Activated CD8-positive, alpha-beta memory T cell treated with anti-CD3 and anti-CD28 coated beads, Interleukin-2, amount 50 U/mL, for 24 hours (primary cell): ENCODE measurements around the gene ESPNL.
"Not testable (repeated sequence)": the region's sequence is repeated elsewhere in the genome, so short reads cannot be mapped to it uniquely, and the experiment has no call there.

Experiments used
- DNase-seq: peaks from one replicate; pipeline ENCODE4 v3.0.0-alpha.2; 2020; ENCODE audit errors: extremely low read depth

ESPNL gene, protein sequence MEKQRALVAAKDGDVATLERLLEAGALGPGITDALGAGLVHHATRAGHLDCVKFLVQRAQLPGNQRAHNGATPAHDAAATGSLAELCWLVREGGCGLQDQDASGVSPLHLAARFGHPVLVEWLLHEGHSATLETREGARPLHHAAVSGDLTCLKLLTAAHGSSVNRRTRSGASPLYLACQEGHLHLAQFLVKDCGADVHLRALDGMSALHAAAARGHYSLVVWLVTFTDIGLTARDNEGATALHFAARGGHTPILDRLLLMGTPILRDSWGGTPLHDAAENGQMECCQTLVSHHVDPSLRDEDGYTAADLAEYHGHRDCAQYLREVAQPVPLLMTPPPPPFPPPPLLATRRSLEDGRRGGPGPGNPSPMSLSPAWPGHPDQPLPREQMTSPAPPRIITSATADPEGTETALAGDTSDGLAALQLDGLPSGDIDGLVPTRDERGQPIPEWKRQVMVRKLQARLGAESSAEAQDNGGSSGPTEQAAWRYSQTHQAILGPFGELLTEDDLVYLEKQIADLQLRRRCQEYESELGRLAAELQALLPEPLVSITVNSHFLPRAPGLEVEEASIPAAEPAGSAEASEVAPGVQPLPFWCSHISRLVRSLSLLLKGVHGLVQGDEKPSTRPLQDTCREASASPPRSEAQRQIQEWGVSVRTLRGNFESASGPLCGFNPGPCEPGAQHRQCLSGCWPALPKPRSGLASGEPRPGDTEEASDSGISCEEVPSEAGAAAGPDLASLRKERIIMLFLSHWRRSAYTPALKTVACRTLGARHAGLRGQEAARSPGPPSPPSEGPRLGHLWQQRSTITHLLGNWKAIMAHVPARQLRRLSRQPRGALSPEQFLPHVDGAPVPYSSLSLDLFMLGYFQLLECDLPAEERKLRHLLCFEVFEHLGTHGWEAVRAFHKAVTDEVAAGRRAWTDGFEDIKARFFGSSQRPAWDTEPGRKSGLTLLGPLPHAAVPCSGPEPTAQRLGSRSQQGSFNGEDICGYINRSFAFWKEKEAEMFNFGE

DNA sequence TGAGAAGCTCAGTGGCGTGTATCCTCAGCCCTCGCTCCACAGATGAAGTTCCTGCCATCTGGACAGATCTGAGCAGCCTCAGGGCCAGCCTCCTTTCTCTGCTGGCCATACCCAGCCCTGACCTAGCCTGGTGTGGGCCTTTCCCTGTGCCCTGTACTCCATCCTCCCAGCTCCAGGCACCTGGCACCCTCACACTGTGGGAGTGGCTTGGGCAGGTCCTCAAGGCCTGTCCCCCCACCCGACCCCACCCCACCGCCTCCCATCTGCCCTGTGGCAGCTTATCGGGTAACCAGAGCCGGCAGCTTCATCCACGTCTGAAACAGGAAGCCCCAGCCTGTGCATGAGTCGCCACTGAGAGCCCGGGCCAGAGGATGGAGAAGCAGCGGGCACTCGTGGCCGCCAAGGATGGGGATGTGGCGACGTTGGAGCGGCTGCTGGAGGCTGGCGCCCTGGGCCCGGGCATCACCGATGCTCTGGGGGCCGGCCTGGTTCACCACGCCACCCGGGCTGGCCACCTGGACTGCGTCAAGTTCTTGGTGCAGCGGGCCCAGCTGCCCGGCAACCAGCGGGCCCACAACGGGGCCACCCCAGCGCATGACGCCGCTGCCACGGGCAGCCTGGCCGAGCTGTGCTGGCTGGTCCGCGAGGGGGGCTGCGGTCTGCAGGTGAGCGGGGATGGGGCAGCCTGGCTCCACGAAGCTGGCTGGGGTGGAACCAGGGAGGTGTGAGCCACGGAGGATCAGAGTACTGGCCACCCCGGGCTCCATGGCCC lies at the start of gene ESPNL:
Gene ESPNL (plus strand): TSS at position 292 of the 772 bp plus-strand sequence. CDS start 80 bp downstream, at position 372.
- no peak for DNase-seq

DNA sequence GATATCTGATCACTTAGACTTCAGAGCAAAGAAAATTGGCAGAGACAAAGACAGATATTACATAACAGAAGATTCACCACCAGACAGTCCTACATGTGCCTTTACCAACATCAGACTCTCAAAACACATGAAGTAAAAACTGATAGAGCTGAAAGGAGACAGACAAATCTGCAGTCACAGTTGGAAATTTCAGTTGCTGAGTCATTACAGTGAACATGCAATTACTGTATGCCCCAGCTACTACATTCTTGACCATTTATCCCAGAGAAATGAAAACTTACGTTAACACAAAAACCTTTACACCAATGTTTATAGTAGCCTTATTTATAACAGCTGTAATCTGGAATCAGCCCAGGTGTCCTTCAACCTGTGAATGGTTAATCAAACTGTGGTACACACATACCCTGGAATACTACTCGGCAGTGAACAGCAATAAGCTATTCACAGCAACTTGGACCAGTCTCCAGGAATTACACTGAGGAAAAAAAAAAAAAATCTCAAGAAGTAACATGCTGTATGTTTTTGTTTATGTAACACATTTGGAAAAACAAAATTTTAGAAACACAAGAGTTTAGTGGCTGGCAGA lies 46.9 kb upstream of the ESPNL start:
- no peak for DNase-seq

DNA sequence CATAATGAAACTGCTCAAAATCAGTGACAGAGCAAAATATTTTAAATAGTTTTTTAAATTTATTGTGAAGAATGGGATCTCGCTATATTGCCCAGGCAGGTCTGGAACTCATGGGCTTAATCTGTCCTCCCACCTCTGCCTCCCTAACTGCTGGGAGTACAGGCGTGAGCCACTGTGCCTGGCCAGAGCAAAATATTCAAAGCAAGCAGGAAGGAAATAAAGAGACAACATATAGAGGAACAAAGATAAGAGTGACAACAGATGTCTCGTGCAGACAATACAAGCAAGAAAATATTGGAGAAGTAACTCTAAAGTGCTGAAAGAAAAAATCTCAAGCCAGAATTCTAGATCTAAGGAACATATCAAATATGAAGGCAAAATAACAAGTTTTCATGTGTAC lies 44.3 kb upstream of the ESPNL start:
- DNase-seq = no peak

DNA sequence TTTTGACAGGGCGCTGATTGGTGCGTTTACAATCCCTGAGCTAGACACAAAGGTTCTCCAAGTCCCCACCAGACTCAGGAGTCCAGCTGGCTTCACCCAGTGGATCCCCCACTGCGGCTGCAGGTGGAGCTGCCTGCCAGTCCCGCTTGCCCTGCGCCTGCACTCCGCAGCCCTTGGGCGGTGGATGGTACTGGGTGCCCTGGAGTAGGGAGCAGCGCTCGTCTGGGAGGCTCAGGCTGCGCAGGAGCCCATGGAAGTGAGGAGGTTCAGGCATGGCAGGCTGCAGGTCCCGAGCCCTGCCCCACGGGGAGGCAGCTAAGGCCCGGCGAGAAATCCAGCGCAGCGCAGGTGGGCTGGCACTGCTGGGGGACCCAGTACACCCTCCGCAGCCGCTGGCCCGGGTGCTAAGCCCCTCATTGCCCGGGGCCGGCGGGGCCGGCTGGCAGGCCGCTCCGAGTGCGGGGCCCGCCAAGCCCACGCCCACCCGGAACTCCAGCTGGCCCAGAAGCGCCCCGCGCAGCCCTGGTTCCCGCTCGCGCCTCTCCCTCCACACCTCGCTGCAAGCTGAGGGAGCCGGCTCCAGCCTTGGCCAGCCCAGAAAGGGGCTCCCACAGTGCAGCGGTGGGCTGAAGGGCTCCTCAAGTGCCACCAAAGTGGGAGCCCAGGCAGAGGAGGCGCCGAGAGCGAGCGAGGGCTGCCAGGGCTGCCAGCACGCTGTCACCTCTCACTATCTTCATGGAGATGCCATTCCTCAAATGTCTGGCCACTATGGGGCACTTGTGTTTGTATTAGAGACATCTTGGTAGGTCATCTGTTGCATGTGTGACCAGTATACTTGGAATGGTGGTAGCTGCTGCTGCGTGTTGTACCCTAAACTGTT lies 42.2 kb upstream of the ESPNL start:
- not testable (repeated sequence) for DNase-seq

DNA sequence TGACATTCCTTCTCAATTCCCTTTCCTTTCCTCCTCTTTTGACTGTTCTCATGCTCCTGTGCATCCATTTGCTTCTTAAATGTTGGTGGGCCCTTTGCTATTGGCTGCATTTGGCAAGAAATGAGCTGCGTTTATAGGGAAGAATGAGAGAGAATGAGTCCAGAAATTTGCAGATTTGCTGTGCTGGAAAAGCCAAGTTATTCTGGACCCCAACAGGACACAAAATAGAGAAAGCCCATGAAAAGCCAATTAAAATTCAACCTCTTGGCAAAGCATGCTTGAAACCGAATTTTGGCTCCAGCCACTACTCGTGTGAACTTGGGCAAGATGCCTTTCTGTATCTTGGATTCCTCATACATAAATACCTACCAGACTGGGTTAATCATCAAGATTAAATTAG lies 40.6 kb upstream of the ESPNL start:
- DNase-seq = no peak

DNA sequence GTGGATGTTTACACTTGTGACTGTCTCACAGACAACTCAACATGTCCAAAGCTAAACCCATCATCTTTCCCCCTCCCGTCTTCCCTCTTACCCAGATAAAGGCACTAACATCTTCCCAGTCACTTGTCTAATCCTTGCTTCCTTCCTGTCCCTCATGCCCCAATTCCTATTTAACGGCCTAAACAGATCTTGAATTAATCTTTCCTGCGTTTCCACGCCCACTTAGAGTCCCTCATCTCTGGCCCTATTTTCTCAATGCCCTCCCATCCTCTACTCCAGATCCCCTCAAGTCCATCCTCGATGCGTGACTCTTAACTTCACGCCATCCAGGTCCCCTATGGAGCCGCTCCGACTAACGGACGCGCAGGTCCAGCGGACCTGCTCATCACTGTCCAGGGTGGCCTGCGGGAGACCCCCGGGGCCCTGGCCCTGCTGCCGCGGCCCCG lies 40.0 kb upstream of the ESPNL start:
- no peak for DNase-seq

DNA sequence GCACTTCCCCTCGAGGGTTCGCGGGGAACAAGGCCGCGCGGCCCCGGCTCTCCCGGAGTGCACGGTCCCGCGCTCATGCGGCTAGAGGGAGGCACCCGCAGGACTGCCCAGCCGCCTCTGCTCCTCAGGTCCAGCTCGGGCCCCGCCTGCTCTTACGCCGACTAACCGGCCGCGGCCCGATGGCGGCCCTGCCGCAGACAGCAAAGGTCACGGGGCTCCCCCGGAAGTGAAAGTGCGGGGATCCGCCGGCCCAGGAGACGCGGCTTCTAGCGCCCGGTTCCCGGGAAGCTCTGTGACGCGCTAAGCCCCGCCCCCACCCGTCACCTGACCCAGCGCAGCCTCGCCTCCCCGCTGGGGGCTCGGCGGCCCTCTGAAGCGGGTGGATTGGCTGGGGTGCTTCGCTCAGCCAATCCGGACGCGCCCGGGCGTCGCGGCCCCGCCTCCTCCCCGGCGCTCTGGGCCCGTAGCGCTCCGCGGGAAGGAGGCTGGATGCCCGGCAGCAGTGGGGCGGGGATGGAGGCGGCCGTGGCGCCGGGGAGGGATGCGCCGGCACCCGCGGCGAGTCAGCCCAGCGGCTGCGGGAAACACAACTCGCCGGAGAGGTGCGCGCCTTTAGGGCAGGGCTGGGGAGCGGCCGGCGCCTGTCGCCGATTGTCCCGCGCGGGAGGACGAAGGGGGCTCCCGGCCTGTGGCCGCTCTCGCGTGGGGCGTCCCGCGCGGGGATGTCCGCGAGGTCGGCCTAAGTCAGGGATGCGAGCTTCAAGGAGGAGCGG lies 39.4 kb upstream of the ESPNL start, which contains the start of gene SCLY:
Gene SCLY (plus strand): TSS at position 460 of the 773 bp plus-strand sequence. CDS start 54 bp downstream, at position 514.
- peak; percentile 87 for DNase-seq

DNA sequence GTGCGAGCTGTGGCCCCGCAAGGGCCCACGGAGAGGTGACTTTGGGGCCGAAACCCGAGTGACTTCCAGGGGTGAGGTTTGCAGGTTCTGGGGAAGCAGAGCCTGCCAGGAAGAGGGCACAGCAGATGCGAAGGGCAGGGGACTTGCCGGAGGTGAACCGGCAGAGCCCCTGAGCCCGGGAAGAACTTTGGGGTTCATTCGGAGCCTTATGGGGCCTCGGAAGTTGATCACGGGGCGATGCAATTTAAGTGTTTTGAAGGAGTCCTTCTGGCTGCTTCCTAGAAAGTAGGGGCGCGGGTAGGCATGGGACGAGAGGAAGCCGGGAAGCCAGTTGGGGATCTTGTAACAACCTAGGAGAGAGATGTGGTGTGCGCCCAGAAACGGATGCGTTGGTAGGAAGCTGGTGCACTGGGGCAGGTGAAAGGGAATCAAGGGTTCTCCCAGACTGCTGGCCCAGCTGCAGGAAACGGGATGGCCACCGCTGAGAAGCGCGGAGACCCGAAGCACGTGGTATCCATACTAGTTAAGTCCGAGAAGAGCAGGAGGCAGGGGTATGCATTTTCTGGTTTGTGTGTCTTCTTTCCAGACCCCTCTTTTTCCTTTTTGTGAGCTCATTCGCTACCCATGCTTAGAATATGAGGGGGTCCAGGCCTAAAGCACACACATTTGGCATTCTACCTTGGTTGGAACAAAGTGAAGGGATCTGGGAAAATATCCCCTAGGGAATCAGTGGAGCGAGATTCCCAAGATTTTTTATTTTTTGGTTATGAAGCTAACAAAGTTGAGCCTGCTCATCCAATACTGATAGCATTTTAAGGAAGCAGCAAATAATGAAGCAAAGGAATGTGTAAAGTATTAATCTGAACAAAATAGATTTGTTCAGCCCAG lies 38.6 kb upstream of the ESPNL start:
- no peak for DNase-seq

DNA sequence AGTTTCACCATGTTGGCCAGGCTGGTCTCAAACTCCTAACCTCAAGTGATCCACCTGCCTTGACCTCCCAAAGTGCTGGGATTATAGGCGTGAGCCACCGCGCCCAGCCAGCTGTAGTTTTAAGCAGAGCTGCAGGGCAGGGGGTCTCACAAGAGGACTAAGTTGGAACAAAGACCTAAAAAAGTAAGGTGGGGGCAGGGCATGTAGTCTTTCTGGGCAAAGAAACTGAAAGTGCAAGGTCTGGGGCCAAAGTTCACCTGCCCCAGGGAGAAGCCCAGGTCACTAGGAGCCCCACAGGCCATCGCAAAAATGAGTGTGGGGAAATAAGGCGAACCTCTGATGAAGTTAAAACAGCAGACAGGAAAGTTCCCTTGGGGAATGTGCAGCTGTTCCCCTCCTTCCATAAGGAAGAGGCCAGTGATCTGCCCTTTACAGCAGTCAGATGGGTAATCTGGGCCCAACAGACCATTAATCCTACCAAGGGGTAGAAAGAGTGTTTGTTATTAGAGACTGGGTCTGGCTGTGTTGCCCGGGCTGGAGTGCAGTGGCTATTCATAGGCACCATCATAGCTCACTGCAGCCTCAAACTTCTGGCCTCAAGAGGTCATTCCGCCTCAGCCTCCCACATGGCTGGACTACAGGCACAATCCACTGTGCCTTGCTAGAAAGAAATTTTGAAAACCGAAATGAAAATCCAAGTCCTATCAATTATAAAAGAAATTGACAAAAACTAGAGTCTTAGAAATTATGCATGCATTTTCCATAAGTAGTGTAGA lies 36.5 kb upstream of the ESPNL start:
- no peak for DNase-seq

DNA sequence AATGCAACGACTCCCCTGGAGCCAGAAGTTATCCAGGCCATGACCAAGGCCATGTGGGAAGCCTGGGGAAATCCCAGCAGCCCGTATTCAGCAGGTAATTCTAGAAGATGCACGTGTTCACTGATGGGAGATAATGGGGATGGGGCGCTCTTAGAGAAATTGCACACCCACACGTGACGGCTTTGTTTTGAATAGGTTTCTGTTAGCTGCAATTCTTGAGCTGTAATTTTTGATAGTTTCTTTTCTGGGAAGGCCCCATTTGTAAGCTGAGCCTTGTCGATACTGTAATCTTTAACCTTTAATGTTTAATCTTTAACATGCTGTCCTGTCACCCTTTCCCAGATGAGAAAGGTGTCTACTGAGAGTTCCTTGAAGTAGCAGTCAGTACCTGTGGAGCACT lies 35.8 kb upstream of the ESPNL start:
- no peak for DNase-seq

DNA sequence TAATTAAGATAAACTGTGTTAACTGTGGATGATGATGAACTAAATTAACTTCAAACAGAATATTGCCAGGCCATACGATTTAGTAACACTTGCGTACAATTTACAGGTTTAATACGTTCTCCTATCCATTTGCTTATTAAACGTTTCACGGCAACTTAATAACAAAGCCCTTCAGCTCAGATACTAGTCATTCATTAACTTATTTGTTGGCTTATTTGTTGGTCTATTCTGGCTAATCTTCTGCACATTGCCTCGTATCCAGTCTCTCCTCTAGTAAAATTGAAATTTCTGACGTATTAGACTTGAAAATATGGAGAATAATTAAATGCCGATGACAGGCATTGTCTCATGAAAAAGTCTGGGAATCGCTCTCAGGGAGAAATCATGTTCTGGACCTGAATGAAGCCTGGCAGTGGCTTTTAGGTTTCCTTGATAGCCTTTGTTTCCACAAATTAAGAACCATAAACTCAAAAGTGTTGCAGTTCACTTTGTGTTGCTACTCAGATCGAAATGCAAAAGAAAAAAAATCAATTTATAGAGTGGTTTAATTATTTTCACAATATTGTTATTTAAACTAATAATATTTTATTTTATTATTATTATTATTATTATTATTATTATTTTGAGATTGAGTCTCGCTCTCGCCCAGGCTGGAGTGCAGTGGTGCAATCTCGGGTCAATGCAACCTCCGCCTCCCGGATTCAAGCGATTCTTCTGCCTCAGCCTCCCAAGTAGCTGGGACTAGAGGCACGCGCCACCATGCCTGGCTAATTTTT lies 34.9 kb upstream of the ESPNL start:
- no peak for DNase-seq

DNA sequence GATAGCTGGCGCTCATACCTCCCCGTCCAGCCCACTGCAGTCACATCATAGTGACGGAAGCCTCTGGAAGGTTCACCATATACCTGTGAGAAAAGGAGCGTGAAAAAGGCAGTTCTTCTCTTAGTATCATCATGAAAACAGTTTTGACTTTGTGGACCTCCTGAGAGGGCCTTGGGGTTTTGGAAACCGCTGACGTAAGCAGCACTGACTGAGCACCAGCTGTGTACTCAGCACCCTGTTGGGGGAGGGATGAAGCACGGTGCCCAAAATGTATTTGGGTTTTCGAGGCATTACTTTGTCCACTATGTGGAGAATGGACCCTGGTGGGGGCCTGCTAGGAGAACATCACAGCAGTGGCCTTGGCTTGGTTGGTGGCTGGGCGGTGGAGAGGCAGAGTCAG lies 33.9 kb upstream of the ESPNL start:
- DNase-seq = no peak

DNA sequence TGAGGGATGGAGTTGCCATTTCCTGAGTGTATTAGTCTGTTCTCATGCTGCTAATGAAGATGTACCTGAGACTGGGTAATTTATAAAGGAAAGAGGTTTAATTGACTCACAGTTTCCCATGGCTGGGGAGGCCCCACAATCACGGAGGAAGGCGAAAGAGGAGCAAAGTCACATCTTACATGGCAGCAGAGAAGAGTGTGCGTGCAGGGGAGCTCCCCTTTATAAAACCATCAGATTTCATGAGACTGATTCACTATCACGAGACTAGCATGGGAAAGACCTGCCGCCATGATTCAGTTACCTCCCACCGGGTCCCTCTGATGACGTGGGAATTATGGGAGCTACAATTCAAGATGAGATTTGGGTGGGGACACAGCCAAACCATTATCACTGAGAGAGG lies 33.4 kb upstream of the ESPNL start:
- DNase-seq = not testable (repeated sequence)

DNA sequence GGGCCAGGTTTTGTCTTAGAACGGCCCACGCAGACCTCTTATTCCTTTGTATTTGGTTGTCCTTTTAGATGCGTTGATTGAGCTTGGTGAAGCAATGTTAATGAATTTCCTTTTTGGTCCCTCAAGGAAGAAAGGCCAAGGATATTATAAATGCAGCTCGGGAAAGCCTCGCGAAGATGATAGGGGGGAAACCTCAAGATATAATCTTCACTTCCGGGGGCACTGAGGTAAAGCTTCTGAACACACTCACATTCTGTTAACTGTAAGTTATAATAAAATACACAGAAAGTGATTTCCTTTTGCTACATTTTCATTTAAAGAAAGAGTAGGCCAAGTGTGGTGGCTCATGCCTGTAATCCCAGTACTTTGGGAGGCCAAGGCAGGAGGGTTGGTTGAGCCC lies 32.2 kb upstream of the ESPNL start:
- DNase-seq = no peak

DNA sequence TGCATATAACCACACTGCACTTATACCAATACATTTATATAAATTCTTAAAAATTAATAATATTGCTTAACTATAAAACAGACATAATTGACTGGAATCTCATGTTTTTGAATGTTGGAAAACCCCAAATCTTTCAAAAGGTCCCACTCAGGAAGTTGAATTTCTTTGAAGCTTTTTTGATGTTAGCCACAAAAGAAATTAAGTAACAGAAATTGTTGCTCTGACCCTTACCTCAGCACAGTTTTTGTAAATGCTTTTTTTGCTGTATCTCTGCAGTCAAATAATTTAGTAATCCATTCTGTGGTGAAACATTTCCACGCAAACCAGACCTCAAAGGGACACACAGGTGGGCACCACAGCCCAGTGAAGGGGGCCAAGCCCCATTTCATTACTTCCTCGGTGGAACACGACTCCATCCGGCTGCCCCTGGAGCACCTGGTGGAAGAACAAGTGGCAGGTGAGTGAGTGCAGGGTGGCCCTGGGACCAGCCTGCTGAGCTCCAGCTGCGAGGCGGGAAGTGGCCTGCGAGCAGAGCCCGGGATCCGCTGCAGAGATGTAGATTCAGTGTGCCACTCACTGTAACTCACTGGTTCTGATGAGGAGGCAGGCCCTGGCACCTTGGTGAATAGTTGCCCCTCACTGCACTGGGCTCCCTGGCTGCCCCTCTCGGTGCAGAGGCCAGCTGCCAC lies 31.0 kb upstream of the ESPNL start:
- DNase-seq = no peak

DNA sequence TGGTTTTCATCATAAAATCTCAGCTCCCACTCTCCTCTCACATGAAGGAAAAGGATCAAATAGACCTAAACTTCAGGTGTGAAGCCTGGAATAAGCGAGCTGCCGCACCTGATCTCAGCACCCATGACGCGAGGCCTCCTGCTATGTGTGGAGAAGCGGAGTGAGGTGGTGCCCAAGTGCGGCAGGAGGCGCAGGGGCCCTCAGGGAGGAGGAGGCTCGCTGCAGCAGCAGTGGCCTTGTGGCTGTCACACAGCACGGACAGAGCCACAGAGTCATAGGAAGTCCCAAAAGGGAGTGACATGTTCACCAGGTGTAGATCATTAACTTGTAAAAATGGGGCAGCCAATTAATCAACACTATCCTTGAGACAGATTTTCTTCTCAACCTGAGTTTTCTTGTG lies 30.3 kb upstream of the ESPNL start:
- no peak for DNase-seq
